Placental epithelial cell (primary cell): ENCODE results near the gene OR2T12. TPM values are rescaled to one million over a fixed set of nuclear protein-coding genes. Genes with fewer than 3 reads are reported as not detected.

Experiments
- total RNA-seq: library from RNA; depleted of rRNA; stranded (reverse); fragments of >200 nt; gene quantifications from 2 replicates; pipeline ENCODE4 v1.2.3, GENCODE V29; 2012

Gene OR2T12
- not detected in 2 replicates for total RNA-seq

DNA sequence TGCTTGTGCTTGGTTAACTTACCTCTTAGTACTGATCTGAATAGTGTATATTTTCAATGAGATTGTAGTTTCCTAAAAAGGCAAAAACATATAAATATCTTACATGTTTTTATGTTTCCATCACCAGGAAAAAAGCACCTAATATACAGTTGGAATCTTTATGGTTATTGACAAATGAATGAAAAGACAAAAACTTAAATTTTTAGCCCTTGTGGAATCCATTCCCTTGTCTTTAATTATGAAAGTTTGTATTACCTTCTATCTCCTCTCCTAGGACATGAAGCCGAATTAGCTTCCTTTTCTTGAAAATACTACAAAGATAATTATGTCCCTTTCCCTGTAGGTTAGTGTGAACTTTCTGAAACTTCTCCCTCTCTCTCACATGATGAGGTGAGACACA, at the start of gene OR2T12:
Gene OR2T12, minus strand, starts transcription at position 101 of the 400 bp plus-strand sequence. CDS start 7,846 bp downstream, outside the sequence.

GRCh38 chr1:248348475-248348874, 45.3 kb upstream of the OR2T12 start, which contains the start of gene OR14C36:
Gene OR14C36 (plus strand): TSS chr1:248348775. CDS start chr1:248348775, 0 bp downstream.

DNA sequence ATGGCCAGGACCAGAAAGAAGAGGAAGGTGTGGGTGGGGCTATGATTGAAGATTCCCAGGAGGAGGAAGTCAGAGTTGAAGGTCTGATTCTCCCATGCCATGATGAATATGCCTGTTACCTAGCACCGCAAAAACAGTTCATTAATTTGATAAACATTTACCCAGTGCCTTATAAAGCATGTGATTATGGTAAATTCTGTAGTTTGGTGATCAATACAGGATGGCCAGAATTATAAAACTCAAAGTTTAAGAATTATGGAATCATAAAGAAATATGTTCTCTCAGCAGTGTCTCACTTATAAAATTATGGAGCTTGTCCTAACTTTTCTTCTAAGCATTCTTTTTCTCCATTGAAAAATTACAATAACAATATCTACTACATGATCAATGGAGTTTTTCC, 21.2 kb upstream of the OR2T12 start, which contains the start of gene OR2M7:
Gene OR2M7, minus strand, starts transcription at position 101 of the 400 bp plus-strand sequence. Its CDS starts 0 bp downstream, at position 101.

DNA sequence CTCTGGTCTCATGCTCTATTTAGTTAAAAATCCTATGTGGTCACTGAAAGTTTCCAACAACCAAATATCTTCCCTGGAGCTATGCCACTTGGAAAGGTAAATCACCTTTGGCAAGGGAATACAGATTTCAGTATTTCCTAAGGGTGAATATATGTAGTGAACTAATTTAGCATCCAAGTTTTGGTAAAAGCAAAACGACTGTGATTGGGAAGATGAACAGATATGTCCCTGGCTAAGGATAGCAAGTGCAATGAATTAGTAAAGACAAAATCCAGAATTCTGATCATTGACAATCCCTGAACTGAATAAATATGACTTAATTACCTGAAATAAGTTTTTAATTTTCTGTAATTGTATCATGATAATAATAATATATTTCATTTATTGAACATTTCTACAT, 25.3 kb downstream of the OR2T12 start, which contains the start of gene OR2T33:
Gene OR2T33, minus strand, starts transcription at position 101 of the 400 bp plus-strand sequence. CDS start 4,162 bp downstream, outside the sequence.

Other genes with a start within 250 kb of the OR2T12 start
- gene OR2L13, start 208.2 kb downstream of the OR2T12 start, total RNA-seq, result not detected in 2 replicates
- not detected in 2 replicates for gene OR2M5, start 158.3 kb downstream of the OR2T12 start, total RNA-seq
- not detected in 2 replicates for gene OR2M2, start 128.6 kb downstream of the OR2T12 start, total RNA-seq
- gene OR2M3, start 106.2 kb downstream of the OR2T12 start, total RNA-seq, result not detected in 2 replicates
- not detected in 2 replicates for gene OR2M4, start 72.0 kb downstream of the OR2T12 start, total RNA-seq
- gene OR2T33, start 25.4 kb downstream of the OR2T12 start, total RNA-seq, result under 0.01 and 0.54 TPM in 2 replicates
- not detected in 2 replicates for gene OR2M7, start 21.1 kb upstream of the OR2T12 start, total RNA-seq
- gene OR14C36, start 45.4 kb upstream of the OR2T12 start, total RNA-seq, result not detected in 2 replicates
- gene OR2T4, start 58.2 kb upstream of the OR2T12 start, total RNA-seq, result not detected in 2 replicates
- not detected in 2 replicates for gene OR2T6, start 72.3 kb upstream of the OR2T12 start, total RNA-seq
- not detected in 2 replicates for gene OR2T1, start 99.6 kb upstream of the OR2T12 start, total RNA-seq
- 9.0 and 16.1 TPM in 2 replicates for gene OR2T2, start 142.2 kb upstream of the OR2T12 start, total RNA-seq
- gene OR2T3, start 169.9 kb upstream of the OR2T12 start, total RNA-seq, result 0.65 and 0.79 TPM in 2 replicates
- 1.4 and 2.7 TPM in 2 replicates for gene OR2T5, start 185.2 kb upstream of the OR2T12 start, total RNA-seq
- 4.3 and 13.2 TPM in 2 replicates for gene OR2G6, start 204.6 kb upstream of the OR2T12 start, total RNA-seq